ENCODE results near the gene PKP4.

The PKP4 gene

DNA sequence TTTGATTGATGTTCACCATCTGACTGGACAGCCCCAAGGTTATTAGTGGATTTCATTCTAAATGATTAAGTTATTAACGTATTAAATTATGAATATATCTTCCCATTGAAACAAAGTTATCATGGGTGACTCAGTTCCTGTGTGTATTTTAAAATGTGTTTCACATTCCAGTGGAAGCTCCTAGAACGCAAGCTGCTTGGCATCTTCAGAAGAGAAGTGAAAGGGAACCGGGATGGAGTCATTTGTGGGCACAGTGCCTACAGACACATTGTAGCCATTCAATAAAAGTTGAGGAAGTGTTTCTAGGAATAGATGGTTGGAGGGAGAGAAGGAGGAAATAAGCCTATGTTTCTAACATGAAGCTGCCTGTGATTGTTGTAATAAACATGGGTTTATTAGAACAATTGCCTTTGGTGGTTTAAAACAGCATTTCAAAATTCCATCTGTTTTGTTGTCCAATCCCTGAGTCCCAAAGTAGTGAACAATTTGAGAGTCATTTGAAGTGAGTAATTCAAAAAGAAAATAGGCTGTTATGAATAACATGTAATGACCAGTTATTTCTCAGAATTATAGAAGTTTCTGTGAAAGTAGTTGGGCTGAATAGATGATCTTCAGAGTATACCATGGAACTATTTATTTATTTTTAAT is 143.5 kb downstream of the PKP4 start:
- peak; percentile 78 for DNase-seq

DNA sequence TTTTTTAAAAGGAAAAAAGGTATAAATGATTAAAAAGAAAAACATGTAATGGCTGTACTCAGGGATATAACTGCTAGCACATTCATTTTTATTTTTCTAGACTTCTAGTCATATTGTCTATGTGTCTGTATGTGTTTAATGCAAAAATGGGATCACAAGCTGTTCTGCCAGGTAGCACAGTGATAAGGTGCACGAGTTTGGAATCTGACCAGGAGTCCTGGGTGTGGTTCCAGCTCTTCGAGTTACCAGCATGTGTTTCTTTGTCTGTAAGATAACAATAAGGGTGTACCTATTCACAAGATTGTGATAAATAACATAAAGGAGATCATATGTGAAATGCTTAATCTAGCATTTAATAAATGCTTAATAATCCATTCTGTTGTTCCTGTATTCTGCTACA is 145.3 kb downstream of the PKP4 start:
- no peak for DNase-seq

DNA sequence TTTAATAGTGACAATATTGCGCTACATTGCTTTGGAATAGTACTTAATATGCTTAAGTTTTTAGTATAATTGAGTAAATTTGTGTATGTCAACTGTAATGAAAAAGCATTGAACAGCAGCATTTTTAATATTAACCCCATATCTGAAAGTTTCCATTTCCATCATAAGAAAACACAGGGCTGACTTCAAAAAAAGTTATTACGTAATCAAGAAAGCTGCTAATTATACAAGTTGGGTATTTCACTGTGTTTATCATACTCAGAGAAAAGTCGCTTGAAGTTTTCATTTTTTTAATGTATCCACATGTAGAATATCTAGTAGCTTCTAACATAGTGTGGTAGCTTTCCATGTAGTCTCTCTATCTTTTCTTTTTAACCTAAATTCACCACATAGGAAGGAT is 146.5 kb downstream of the PKP4 start:
- no peak for DNase-seq

DNA sequence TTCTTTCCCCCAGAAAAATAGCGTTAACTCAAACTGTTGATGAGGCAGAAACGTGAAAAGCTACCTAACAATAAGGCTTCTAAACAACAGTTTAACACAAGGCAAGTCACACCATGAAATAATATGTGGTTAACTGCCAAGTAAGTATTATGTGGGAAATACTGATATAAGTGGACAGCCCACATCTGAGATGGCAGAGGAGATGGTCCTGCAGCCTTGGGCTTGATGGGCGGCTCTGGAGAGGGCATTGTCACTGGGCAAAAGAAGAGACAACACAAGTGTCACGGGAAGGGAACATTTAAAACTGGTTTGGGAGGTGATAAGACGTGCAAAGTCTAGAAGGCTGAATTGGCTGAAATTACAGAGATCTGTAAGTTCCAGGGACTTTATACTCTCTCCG is 147.2 kb downstream of the PKP4 start:
- no peak for DNase-seq

DNA sequence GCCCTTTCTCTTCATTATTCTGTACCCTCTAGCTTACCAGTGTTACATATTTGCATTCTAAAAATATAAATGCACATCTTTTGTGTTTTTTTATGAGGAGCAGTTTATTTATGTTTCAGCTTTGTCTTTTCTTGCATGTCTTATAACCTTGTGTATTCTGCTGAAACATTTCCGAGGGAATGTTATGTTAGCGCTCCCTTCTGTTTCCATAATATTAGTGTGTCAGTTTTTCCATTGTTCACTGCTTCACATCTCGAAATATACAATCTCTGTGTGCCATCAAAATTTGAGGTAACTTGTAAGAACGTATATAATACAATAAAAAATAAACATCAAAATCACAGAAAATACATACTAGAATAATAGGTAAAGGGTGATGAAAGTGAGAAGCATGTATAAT is 153.3 kb downstream of the PKP4 start:
- DNase-seq: no peak

DNA sequence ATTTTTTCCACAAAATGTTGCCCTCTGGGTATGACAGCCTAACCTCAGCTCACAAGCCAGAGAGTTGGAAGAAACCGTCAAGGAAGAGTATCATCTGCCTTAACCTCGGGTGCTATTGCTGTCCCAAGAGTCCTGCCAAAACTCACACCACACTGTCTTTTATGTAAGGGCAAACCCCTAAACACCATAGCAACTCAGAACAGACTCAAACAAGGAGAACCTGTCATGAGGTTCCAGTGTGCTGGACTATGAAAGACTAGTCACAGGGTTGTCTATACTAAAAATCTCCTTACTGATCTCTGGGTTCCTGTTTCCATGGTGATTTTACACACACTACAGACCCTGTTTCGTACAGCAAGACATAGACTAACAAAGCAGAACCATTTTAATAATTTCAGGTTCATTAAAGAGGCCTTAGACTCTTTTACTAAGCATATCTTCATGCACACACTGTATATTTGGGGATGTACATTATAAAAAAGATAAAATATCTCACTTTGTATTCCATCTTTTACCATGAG is 159.8 kb downstream of the PKP4 start:
- DNase-seq: no peak

DNA sequence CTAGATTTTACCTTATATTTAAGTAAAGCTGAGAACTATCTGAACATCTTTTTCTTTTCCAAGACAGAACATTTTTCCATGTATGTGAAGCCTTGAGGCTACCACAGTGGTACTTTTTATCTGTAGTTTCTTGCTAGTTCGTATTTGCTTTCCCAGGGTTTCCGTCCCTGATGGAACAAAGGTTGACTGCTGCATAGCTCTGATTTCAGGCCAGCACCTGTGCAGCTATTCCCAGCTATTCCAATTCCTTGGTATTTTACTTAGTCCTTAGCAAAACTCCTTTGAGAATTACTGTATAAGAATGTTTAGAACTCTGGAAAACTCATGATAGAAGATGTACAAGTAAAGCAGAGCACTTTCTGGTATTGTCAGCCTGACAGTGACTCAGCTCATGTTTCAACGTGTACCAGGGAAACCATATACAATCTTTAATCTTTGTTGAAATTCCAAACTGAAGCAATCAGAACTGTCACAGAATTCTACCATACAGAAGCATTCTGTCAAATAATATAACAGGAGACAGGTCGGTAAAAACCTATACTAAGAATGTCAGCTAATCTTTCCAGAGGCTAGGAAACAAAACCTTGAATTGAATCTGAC is 162.2 kb downstream of the PKP4 start:
- no peak for DNase-seq

DNA sequence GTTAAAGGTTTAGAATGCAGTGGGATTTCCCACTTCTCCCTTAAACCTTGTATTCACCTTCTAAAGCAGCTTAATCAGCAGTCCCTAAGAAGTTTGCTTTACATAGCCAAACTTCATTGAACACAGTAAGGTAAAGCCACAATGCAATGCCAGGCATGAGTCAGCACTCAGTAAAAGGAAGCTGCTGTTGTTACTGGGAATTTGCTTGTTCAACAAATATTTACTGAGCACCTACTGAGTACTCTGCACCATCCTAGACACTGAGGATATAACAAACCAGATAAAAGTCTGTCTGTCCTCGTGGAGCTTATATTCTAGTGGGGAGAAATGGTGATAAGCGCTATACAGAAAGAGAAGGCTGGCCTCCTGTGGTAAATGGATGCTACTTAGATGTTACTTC is 162.7 kb downstream of the PKP4 start:
- DNase-seq: no peak

DNA sequence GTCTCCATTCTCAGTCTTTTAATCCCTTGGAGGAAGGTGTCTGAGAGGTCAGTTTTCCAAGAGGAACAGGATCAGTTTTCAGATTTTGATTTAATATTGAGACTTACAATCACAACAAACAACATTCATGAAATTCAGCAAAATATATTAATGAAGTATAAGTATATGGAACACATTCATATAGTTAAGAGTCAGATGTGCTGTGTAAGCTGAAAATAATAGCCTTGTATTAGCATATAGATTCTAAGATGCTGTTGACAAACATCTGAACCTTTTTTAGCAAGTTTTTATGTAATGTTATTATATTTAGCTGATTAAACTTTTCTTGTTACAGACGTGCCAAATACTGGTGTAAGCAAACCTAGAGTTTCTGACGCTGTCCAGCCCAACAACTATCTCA is 163.9 kb downstream of the PKP4 start:
- DNase-seq: no peak

DNA sequence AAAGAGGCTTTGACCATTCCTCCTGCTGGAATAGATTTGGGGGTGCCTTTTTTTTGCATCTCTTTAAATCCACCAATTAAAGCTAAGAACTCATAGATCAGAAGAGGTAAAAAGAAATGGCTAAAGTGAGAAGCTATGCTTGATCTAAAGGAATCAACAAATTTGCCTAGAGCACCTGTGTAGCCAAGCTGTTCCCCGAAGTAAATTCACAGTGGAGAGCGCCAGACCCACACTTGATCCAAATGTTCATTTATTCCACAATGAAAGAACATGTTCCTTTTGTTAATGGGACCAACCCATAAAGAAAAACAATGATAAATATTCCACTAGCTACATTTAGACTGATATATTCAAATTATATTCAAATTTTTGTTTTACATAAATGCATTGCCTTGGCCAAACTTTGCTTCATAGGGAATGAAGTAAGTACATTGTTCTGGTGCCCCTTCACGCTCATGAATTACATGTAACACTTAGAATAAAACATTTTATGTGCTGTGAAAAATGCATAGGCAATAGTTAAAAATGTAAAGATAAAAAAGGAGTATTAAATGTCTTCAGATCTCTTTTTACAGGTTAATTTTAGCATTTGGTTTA is 167.4 kb downstream of the PKP4 start:
- no peak for DNase-seq

DNA sequence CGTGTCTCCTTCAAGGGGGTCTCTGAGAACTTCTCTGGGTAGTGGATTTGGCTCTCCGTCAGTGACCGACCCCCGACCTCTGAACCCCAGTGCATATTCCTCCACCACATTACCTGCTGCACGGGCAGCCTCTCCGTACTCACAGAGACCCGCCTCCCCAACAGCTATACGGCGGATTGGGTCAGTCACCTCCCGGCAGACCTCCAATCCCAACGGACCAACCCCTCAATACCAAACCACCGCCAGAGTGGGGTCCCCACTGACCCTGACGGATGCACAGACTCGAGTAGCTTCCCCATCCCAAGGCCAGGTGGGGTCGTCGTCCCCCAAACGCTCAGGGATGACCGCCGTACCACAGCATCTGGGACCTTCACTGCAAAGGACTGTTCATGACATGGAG is 168.2 kb downstream of the PKP4 start:
- no peak for DNase-seq

DNA sequence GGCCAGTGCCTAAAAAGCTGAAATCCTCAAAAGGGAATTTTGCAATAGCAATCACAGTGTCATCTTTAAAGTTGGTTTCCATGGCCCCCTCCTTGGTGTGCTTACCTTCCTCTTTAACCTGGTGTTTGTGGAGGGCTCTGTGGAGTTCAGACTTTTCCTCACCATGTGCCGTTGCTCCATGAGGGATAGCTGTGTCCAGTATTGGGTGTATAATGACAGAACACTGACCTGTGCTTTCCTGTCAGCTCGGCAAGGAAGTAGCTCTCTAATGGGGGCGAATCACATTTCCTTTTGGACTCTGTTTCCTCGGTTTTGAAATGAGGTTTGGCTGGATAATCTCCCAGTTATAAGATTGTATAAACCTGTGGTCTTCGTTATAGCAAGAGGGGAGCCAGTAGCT is 172.4 kb downstream of the PKP4 start:
- no peak for DNase-seq

DNA sequence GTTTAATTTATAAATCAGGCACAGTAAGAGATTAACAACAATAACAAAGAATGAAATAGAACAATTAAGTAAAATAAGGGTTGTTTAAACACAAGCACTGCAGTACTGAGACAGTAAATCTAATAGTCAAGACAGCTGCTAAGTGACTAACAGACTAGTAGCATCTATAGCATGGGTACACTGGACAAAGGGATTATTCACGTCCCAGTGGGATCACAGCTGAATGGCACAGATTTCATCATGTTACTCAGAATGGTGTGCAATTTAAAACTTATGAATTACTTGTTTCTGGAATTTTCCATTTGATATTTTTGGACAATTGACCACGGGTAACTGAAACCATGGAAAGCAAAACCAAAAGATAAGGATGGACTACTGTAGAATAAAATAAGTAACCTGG is 176.5 kb downstream of the PKP4 start:
- no peak for DNase-seq

DNA sequence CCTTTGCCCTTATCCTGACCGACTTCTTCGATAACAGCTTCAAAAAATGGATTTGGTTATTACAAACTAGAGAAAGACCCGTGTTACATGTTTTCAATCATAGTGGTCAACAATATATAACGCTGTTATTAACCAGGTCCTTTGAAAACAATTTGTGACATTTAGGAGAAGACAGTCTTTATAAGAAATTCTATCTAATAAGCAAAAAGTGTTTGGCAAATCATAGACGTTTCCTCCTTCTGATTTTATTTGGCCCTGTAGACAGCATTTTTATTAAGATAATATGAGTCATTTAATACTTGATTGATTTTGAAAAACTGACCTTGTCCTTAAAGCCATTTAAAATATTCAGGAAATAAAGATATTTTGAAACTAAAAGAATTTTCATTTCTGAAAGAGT is 177.9 kb downstream of the PKP4 start:
- DNase-seq: no peak

DNA sequence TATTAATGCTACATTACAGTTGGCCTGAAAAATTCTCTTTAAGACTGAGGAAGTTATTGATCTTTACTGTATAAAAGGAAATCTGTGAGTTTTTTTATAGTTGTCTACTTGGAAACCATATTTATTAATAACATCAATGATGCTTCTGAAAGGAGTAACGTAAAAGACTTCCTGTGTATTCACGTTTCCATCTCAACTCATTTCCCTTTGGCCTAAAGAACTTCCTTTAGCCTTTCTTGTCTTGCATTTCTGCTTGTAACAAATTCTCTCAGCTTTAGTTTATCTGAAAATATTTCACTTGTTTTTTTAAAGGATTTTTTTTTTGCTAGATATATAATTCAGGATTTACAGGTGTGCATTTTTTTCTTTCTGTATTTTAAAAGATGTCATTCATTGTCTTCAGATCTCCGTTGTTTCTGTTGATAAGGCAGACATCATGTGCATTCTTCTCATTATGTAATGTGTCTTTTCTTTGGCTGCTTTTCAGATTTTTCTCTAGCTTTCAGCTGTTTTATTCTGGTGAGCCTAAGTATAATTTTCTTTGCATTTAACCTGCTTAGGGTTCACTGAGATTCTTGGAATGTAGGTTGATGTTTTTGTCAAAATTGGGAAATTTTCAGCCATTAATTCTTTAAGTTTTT is 179.3 kb downstream of the PKP4 start:
- DNase-seq: no peak

DNA sequence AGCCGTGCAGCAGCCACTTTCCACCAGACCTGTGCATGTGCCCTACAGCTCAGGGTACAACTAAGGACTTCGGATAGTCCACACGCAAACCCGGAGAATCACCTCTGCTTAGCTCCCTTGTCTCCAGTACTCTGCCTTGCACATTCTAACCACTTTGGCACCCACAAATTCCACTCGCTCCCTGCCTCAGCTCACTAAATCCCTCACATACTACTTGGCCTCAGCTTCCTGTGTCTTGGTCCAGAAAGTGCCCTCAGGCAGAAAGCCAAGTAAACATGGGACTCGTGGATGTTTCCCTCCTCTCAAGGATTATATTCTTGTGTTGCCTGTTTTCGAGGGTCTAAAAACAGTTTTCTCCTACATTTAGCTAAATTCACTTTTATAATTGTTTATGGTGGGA is 180.6 kb downstream of the PKP4 start:
- no peak for DNase-seq

DNA sequence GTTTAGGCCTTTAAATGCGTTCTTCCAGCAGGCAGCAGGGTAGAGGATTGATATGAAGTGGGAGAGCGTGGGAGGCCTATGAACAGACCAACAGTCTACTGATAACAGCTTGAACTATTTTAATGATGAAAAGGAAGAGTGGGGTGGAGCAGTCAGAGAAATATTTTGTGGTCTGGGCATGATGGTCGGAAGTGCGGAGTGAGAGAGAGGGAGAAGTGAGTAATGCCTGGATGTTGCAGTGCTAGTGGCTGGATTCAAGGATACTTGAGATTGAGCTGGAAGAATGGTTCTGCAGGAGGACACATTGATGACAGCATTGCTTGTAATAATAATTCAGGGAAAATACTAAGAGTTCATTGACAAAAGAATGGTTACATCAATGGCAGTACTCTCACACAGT is 187.4 kb downstream of the PKP4 start:
- DNase-seq: no peak

DNA sequence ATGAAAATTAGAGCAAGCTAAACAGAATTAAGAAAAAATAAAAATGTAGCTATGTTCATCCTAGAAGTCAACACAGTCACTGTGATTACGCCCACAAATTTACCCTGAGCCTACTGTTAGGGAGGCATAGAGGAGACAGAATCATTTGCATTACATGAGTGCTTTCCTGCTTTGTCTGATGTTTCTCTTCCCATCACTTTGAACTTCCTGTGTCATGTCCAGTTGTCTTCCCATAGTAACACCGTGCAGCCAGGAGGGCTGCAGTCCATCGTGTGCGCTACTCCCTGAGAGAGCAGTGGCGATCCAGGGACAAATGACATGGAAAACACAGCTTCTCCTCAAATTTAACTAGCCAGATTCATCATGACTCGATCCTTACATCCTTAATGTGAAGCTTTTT is 188.5 kb downstream of the PKP4 start:
- DNase-seq: no peak

DNA sequence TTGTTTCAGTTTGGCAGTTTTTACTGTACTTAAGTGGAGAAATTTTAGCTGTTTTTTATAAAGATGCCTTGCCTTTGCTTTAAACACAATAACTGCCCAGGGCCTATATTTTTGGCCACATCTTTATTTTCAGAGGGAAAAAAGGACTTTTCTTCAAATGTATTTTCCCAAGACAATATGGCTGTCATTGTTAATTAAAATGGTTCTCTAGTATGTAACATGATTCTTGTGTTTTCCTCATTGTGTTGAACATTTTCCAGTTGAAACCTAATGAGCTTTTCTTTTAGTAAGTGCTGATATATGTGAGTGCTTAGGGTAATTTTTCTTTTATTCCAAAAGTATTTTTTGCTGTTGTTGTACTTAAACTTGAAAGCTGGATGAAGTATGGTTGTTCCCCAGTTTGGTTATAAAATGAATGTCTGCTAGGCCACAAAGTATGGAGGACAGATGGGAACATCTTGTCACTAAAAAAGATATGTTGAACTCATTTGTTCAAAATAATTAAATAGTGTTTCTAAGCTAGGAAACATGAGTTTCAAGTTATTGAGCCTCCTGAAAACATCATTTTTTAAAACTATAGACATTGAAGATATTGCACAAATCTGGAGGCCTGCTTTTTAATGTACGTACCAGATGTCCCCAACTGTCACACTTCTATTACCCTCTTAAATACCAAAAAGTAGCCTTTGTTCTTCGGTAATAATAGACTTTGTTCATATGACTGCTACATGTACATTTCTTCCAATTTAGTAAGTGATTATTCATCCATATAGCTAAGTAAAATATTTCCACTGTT is 190.9 kb downstream of the PKP4 start:
- no peak for DNase-seq

DNA sequence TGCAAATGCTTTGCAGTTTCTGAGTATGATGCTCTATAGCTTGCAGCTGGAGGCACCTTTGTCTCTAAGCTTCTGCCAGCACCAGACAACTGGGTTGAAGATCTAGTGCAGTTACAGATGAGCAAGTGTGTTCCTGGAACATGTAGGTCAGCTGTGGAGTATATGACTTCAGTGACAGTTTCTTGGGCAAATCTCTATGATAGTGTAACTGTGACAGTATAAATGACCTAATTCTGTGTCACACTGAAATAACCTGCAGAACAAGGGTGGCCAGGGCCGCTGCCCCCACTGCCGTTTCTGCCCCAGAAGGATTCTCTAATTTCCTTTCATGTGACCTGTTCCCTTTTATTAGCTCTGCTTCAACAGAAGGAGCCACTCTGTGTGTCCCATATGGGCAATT is 193.1 kb downstream of the PKP4 start:
- DNase-seq: no peak

DNA sequence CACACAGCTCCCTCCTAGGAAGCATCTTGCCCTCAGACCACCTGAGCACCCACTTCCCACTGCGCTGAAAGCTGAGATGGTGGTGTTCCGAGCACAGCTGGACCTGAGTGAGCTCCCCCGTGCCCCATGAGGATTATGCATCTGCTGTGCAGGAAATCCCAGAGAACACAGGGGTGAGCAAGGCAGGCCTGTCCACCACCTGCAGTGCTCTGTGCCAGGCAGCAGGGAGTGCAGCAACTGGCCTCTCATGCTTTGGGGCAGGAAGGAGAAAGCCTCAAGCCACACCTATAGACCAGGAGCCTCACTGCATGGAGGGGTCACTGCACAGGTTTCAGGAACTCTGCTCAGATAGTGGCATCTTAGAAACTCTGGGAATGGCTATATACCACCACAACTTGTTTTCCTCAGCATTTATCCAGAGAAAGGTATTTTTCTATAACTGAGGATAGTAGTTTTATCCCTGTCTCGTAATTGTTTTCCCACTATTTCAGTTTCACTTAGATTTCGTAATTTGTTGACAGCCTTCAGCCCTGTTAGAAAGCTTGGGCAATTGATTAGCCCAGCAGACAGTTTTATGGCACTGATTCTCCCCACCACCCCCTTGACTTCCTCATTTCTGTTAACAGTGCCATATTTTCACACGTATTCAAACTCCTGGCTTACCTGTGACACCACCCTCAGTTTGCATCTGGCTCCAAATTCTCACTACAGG is 194.1 kb downstream of the PKP4 start:
- DNase-seq: peak; percentile 42

DNA sequence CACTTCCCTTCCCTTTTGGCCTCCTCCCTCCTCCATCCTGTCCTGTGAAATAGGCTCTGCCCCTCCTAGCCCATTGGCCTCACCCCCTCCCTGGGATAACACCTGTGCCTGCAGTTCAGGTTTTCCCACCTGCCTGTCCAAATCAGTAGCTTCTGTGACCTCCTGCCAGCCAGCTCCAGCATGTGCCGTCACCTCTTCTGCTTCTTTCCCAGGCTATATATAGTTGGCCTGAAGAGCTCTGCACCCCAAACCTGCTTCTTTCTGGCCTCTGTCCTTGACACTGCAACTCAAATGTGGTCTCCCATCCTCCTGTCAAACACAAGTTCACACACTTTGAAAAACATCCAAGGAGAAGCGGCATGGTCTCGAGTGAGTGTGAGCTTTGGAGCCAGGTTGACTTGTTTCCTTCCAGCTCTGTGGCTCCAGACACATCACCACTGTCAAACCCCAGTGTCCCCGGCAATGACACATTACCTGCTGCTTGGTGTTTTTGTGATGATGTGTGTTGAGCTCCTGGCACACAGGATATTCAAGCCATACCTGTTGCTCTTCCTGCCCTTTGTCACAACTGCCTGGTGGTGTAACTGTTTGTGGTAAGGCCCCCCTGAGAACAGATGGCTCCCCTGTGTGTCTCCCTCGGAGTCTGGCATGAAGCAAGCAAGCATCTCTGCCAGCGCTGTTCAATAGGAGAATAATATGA is 194.8 kb downstream of the PKP4 start:
- DNase-seq: no peak
